Panc1 (cell line): ENCODE data around the gene CDK17.

Experiments
- POLR2AphosphoS5 ChIP-seq: IDR thresholded peaks from 2 replicates; pipeline ENCODE4 v1.6.1; 2012; ENCODE audit warnings: mild to moderate bottlenecking, low read depth, low read length, moderate library complexity
- REST ChIP-seq, 2 experiments: IDR thresholded peaks; 2 replicates each; pipeline ENCODE4 v1.6.1; 2011 to 2012; ENCODE audit warnings: low read depth in 2 of 2, control low read depth in 1 of 2, low read length in 1 of 2, mild to moderate bottlenecking in 1 of 2, moderate library complexity in 1 of 2; ENCODE audit not compliant: insufficient read depth in 1 of 2
- SIN3A ChIP-seq: IDR thresholded peaks from 2 replicates; pipeline ENCODE4 v1.6.1; 2012; ENCODE audit warnings: low read depth, mild to moderate bottlenecking, low read length, moderate library complexity, borderline replicate concordance; ENCODE audit not compliant: insufficient read depth
- TF ChIP-seq, protein P1 (sequence below): fragments of 450-650 bp; IDR thresholded peaks from 2 replicates; pipeline ENCODE4 v1.5.1; 2017; ENCODE audit warnings: mild to moderate bottlenecking

DNA sequence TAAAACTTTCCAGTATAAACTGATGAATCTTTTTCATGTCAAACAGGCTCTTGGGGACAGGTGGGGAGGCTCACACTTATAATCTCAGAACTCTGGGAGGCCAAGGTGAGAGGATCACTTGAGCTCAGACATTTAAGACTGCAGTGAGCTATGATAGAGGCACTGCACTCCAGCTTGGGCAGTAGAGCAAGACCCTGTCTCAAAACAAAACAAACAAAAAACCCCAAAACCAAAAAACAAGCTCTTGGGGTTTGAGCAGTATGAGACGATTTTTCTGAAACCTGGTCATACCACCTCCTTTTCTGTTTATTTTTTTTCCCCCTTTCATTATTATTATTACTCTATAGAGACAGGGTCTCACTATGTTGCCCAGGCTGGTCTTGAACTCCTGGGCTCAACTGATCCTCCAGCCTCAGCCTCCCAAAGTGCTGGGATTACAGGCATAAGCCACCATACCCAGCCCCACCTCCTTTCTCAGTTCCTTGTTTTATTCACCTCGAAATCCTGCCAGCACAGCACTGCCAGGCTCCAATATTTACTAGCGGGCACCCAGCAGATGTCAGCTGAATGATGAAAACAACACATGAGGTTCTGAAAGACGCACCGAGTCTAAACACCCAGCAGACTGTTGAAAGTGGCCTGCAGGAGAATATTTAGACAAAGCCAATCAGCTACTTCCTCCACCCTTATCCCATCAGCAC, 19.5 kb upstream of the CDK17 start:
- TF ChIP-seq, protein P1, sequence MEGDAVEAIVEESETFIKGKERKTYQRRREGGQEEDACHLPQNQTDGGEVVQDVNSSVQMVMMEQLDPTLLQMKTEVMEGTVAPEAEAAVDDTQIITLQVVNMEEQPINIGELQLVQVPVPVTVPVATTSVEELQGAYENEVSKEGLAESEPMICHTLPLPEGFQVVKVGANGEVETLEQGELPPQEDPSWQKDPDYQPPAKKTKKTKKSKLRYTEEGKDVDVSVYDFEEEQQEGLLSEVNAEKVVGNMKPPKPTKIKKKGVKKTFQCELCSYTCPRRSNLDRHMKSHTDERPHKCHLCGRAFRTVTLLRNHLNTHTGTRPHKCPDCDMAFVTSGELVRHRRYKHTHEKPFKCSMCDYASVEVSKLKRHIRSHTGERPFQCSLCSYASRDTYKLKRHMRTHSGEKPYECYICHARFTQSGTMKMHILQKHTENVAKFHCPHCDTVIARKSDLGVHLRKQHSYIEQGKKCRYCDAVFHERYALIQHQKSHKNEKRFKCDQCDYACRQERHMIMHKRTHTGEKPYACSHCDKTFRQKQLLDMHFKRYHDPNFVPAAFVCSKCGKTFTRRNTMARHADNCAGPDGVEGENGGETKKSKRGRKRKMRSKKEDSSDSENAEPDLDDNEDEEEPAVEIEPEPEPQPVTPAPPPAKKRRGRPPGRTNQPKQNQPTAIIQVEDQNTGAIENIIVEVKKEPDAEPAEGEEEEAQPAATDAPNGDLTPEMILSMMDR = no peak
- TF ChIP-seq POLR2AphosphoS5 (no peak), REST (IDR thresholded peaks at IDR 0.05; ENCODE audit: insufficient read depth in 1 of 2, low read depth in 2 of 2, low read length in 1 of 2) (no peak), SIN3A (no peak)
